ENCODE results near the gene CYBC1.

Gene CYBC1

DNA sequence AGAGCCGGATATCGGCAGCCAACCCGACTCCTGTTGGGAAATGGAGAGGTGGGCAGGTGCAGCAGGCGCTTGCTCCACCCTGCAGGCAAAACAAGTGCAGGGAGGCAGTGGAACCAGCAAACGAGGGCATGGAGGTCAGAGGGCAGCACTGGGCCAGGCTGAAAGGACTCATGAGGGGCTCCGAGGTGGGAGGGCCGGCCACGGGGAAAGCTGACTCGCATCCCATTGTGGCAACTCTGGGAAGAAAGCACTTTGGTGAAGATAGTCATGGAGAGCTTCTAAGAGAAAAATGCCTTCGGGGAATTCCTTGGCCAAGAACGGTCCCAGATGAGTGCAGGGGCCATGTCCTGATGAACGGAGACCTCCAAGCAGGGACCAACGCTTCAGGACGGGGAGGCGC, 4.4 kb downstream of the CYBC1 start:
- DNase-seq, result no peak

- no peak for DNase-seq
These were observed 5.0 kb downstream of the CYBC1 start for GRCh38 chr17:82445542-82445941.

DNA sequence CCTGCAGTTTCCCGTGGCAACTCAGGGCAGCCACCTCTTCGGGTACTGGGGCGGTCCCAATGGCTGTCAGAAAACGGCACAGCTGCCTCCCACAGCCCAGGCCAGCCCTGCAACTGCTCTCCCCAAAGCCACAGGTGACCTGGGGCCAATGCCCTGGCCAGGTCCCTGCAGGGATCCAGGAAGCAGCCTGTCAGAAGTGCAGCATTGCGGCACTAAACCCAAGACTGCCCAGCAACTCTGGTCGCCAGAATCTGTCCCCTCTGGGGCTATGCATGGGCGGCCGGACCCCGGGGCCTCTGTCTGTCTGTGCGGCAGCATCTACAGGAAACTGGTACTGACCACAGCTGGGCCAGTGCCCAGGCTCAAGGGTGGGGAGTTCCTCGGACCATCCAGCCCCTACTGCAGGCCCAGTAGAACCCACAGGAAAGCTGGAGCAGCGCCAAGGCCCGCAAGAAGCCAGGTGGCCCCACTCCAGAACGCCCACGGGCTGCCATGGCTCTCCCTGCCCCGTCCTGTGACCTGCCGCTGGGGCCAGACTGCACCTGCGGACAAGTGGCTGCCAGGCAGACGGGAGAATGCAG, 5.5 kb downstream of the CYBC1 start:
- no peak for DNase-seq

DNA sequence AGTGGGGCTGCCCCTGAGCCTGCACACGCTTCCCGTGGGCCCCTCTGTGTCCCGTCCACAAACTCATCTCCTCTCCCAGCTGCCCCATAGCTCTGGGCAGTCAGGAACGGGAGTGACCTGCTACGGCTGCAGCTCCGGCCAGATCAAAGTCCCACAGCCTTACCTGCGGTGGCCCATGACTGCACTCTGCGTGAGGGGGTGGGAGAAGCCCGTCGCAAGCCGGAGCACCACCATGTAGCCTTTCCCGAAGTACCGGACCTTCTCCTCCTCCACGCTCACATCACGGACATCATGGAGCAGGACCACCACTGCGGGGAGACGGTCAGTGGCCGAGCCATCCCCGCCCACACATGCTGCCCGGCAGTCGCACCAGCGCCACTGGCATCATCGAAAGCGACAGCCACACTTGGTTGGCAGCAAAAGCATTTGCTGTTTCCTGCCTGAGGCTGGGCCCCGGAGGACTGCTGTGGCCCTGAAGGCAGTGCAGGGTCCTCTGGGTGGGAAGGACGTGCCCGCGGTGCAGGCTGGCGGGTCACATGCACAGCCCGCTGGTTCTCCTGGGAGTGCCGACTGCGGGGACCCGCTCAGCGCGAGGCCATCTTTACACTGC, 6.2 kb downstream of the CYBC1 start:
- no peak for DNase-seq

DNA sequence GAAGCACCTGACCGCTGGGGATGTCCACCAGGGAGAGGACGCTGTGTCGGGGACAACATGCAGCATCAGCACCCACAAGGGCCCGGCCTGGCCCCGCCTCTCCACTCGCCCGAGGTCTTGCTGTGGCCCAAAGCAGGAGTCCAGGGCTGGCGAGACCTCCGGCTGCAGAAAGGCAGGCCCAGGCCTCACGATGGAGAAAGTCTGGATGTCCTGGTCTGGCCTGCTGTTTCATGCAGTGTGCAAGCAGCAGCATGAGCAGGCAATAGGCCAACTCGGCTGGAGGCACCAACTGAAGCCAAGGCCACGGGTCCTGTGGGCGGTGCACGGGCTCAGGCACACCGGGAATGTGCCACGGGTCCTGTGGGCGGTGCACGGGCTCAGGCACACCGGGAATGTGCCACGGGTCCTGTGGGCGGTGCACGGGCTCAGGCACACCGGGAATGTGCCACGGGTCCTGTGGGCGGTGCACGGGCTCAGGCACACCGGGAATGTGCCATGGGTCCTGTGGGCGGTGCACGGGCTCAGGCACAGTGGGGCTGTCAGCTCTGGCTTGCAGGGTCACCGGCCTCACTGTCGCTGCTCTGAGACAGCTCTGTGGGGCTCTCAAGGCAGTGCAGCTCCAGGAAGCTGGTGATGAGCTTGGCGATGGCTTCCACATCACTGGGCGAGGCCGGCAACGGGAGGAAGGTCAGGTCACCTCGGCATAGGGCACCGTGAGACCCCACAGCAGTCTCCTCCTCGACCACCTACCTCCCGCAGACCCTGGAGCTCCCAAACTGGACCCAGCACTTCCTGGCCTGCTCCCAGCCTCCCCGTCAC, 6.9 kb downstream of the CYBC1 start:
- no peak for DNase-seq

- DNase-seq, result no peak
These were observed 7.7 kb downstream of the CYBC1 start for GRCh38 chr17:82442643-82443464.

DNA sequence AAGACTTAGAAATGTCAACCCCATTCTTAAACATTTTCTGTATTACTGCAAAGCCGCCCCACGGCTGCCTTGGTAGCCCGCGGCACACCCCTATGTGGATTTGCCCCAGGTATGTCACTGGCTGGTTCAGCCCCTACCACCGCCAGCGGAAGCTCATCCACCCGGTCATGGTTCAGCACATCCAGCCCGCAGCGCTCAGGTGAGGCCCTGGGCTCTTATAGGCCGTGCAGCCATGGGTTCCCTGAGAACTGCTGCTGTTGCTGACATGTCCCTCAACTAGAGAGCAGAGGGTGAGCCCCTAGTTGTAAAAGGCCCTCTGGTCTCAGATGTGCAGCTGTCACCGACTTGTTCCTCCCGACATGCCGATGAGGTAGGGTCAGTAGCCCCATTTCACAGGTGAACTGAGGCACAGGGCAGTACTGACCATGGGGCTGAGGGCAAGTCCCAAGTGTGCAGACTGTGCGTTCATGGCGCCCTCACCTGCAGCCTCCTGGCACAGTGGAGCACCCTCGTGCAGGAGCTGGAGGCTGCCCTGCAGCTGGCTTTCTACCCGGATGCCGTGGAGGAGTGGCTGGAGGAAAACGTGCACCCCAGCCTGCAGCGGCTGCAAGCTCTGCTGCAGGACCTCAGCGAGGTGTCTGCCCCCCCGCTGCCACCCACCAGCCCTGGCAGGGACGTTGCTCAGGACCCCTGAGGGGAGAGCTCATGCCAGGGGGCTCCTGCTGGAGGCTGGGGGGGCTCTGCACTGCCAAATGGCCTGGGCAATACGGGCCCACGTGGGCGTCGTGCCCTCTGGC, 8.7 kb downstream of the CYBC1 start:
- DNase-seq, result no peak

DNA sequence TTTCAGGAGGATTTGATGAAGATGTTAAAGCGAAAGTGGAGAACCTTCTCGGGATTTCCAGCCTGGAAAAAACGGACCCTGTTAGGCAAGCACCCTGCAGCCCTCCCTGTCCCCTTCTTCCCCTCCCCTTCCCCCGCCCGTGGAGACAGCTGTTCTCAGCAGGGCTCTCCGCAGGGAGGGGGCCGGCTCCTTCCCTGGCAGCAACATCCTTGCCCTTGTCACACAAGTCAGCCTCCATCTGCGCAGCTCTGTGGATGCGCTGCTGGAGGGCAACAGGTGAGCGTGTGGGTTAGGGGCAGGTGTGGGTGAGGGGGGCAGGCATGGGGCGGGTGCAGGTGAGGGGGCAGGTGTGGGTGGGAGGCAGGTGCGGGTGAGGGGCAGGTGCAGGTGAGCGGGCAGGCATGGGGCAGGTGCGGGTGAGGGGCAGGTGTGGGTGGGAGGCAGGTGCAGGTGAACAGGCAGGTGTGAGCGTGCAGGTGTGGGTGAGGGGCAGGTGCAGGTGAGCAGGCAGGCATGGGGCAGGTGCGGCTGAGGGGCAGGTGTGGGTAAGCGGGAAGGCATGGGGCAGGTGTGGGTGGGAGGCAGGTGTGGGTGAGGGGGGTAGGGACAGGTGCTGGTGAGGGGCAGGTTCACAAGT, 9.4 kb downstream of the CYBC1 start:
- no peak for DNase-seq

- DNase-seq, result no peak
These were observed 10.0 kb downstream of the CYBC1 start for GRCh38 chr17:82440469-82440981.

DNA sequence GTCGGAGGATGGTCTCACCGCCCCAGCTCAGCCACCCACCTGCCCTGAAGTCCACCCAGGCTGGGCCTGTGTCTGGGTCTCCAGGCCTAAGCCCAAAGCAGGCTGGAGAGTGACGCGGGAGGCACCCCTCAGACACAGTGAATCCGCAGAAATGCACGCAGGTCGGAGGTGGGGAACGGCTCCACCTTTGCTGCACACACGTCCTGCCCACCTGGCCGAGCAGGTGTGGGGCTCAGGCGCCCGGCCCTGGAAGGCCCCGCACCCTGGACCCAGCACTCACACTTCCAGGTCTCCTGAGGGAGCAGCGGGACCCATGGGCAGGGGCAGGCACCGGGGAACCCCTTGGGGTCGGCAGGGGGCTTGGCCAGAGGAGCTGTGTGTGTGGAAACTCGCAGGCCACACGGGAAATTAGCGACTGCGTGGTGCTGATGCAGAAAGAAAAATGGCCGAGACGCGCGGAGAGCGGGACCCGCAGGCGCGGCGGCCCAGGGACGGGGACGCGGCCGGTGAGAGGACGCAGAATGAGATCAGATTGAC, 10.7 kb downstream of the CYBC1 start:
- no peak for DNase-seq

DNA sequence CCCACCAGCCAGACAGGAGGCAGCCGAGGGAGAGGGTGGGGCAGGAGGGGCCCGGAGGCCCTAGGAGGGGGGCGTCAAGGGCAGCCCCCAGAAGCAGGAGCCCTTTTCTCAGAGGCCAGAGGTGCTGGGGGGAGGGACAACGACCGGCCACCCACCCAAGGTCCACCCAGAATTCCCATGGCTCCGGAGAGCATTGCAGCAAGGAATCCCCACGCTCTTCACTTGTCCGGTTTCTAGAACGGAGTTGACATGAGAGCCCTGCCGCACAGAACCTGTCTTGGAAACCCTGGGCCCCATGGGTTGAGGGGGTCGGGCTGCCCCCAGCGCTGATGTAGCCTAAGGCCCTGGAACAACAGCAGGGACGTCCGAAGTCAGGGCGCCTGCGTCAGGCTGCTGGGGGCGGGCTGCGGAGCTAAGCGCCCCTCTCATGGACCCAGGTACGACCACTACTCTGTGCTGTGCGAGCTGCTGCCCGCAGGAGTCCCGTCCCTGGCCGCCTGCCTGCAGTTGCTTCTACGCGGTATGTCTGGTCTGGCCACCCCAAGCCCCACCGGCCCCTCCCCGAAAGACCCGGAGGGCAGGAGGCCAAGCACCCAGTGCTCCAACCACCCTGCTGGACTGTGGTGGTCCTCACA, 11.2 kb downstream of the CYBC1 start:
- no peak for DNase-seq

DNA sequence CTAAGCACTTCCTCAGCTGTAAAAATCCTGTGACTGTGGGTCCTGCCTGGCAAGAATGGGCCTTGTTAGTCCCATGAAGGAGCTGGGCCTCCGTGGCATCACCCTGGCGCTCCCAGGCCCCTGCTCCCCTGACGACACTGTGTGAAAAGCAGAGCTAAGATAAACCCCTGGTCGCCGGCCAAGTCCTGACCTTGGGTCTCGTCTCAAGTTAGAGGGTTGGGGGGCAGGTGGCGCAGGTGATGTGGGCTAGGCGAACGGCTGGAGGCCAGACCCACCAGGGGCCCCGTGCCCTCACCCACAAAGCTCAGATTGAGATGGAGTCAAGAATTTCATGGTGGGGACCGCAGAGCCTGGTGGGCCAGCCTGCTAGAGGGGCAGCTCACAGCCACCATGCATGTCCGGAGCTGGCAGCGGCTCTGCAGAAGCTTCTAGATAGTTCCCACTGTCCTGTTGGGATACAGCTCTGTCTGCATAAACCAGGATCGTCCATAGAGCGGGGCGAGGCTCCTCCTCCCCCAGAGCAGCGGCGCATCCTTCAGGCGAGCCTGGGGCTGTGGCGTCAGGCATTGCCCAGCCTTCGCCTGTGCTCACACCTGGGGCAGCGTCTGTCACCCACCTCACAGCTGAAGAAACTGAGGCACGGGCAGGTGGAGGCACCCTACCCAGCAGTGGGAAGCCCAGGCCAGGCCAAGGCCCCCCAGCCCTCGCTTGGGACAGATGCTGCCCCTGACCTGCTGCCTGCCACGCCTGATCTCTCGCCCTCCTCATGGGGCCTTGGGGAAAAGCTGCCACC, 12.0 kb downstream of the CYBC1 start:
- no peak for DNase-seq

- no peak for DNase-seq
These were observed 13.3 kb downstream of the CYBC1 start for GRCh38 chr17:82437325-82437668.

DNA sequence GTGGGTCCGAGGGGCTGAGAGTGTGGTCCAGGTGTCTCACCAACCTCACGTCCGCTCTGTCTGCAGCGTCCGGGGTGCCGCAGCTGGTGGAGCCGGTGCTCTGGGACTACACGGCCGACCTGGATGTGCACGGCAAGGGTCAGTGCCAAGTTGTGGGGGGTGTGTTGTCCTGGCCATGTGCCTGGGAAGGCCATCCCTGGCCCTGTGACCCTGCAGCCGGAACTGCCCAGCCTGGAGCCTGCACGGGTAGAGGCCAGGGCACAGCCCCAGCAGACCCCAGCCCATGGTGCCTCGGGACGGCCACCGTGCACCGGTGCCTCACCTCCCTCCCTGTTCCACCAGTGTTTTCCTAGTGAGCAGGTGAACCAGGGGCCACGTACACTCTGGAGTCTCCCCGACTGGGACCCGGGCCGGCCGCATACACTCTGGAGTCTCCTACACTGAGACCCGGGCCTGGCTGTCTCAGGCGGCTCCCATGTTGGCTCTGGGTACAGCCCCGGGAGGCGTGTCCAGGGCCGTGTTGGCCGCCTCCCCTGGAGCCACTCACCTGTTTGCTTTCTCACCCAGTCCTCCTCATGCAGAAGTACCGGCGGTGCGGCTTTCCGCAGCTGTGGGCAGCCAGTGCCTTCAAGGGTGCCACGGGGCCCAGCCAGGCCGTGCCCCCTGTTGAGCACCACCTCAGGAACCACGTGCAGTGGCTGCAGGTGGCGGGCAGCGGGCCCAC, 13.8 kb downstream of the CYBC1 start:
- no peak for DNase-seq

GRCh38 chr17:82435601-82436583, 14.7 kb downstream of the CYBC1 start:
- no peak for DNase-seq

DNA sequence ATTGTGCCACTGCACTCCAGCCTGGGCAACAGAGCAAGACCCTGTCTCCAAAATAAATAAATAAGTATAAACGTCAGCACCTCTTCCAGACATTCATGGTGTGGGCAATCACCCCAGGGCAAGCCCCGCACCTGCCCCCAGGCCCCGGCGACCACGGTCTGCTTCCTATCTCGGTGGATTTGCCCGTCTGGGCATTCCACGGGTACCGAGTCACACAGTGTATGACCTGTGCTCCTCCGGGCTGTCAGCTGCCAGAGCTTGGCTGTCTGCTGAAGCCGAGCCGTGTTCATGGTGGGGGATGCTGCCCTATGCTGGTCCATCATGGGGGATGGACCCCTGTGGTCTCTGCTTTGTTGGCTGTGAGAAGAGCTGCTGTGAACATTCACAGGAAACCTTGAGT, 15.4 kb downstream of the CYBC1 start:
- DNase-seq, result no peak

DNA sequence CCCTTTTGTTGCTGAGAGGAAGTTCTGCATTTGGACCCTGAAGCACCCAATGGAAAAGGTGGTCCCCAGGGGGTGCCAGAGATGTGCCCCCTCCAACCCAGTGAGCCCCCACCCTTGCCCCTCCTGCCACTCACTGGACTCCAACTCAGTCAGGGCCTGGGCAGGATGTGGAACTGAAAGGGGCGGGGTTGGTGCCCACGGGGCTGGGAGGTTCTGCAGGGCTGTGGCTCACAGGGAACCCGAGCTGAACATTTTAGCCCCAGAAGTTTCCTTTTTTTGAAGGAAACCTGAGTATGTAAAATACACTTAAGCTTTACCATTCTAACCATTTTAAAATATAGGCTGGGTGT, 16.4 kb downstream of the CYBC1 start:
- DNase-seq, result peak; percentile 30

- DNase-seq, result no peak
These were observed 16.9 kb downstream of the CYBC1 start for GRCh38 chr17:82433560-82434215.

Measured in activated gamma-delta T cell treated with Interleukin-2 at 50 U/mL for 16 hours (primary cell).